Stomach (tissue), 9 donors: ENCODE measurements around the gene DHDH. TPM values are rescaled to one million over a fixed set of nuclear protein-coding genes. Genes with fewer than 3 reads are reported as not detected.
"Not testable (repeated sequence)": the region's sequence is repeated elsewhere in the genome, so short reads cannot be mapped to it uniquely, and the experiment has no call there.

Experiments
- DNase-seq, 2 donors: peaks; one replicate each; pipeline versions ENCODE4 v3.0.0 to v3.0.0-alpha.2; 2013 to 2019
- H3K27ac ChIP-seq, 5 donors: fragments of 200-600 bp in 4 of 5; sonication (generic) in 4 of 5; one replicate each; pipeline ENCODE4 v1.5.1; 2013 to 2019; ENCODE audit warnings: mild to moderate bottlenecking in 1 of 5, moderate library complexity in 1 of 5
- H3K27me3 ChIP-seq, 3 donors: fragments of 200-600 bp; sonication (generic); one replicate each; pipeline ENCODE4 v1.5.1; 2017 to 2019; ENCODE audit warnings: mixed run types in 1 of 3
- H3K36me3 ChIP-seq, 4 donors: fragments of 200-600 bp; sonication (generic); 1 replicate in 3 of 4; 2 replicates in 1 of 4; pipeline ENCODE4 v1.5.1; 2016 to 2019
- H3K4me1 ChIP-seq, 4 donors: fragments of 200-600 bp; sonication (generic); one replicate each; pipeline ENCODE4 v1.5.1; 2016 to 2019
- H3K4me3 ChIP-seq, 4 donors: fragments of 200-600 bp; sonication (generic) in 3 of 4; one replicate each; pipeline ENCODE4 v1.5.1; 2016 to 2019; ENCODE audit warnings: mild to moderate bottlenecking in 1 of 4
- H3K9me3 ChIP-seq, 4 donors: fragments of 200-600 bp; sonication (generic); one replicate each; pipeline ENCODE4 v1.5.1; 2016 to 2019
- CTCF ChIP-seq, 7 experiments: fragments of 450-650 bp in 4 of 7; fragments of 200-600 bp in 3 of 7; sonication (generic) in 3 of 7; IDR thresholded peaks; one replicate each; pipeline ENCODE4 v1.5.1; 2016 to 2019; ENCODE audit warnings: antibody characterized with exemption in 7 of 7, control low read depth in 2 of 7, mild to moderate bottlenecking in 1 of 7
- EP300 ChIP-seq: sonication (generic); formaldehyde crosslinking; IDR thresholded peaks from one replicate; pipeline ENCODE4 v1.6.1; 2017; ENCODE audit warnings: antibody characterized with exemption
- POLR2A ChIP-seq, 4 donors: fragments of 450-650 bp; IDR thresholded peaks; one replicate each; pipeline ENCODE4 v1.6.1; 2016; ENCODE audit warnings: antibody characterized with exemption in 4 of 4, control low read depth in 2 of 4, mild to moderate bottlenecking in 1 of 4, moderate library complexity in 1 of 4
- POLR2AphosphoS5 ChIP-seq, 3 donors: sonication (generic); formaldehyde crosslinking; IDR thresholded peaks; one replicate each; pipeline ENCODE4 v1.6.1; 2016; ENCODE audit warnings: antibody characterized with exemption in 3 of 3
- WGBS, 5 donors: extraction: QIAGEN DNeasy Blood & Tissue Kit in 3 of 5; methylation state at CpG; one replicate each; pipeline versions ENCODE4 v1.1.5 to v1.1.7; 2013 to 2018; 5-methylcytosine and 5-hydroxymethylcytosine counted together
- intact Hi-C: fragments of 100-400 bp; cut with DNase I; formaldehyde crosslinking; loops from one replicate; pipeline ENCODE4 v1.15.1; 2023; ENCODE audit warnings: low total_unique reads
- polyA plus RNA-seq, 3 donors: library from polyadenylated mRNA; stranded (reverse); fragments of 200-250 nt; gene quantifications; one replicate each; pipeline ENCODE4 v1.2.3, GENCODE V29; 2013
- total RNA-seq, 5 donors: library from RNA; depleted of rRNA; stranded (reverse); fragments of >200 nt; gene quantifications; one replicate each; pipeline versions ENCODE4 v1.1.0 to v1.2.3, GENCODE V29; 2014 to 2016
- donor health status: healthy with polysubstance abuse.
- donor health status: Bipolar disorder and iron deficiency.
- donor health status: healthy.

Gene DHDH
- total and polyA plus RNA-seq, 8 donors: 0.89 to 1.2 (median 0.93) TPM; not detected in 5

DNA sequence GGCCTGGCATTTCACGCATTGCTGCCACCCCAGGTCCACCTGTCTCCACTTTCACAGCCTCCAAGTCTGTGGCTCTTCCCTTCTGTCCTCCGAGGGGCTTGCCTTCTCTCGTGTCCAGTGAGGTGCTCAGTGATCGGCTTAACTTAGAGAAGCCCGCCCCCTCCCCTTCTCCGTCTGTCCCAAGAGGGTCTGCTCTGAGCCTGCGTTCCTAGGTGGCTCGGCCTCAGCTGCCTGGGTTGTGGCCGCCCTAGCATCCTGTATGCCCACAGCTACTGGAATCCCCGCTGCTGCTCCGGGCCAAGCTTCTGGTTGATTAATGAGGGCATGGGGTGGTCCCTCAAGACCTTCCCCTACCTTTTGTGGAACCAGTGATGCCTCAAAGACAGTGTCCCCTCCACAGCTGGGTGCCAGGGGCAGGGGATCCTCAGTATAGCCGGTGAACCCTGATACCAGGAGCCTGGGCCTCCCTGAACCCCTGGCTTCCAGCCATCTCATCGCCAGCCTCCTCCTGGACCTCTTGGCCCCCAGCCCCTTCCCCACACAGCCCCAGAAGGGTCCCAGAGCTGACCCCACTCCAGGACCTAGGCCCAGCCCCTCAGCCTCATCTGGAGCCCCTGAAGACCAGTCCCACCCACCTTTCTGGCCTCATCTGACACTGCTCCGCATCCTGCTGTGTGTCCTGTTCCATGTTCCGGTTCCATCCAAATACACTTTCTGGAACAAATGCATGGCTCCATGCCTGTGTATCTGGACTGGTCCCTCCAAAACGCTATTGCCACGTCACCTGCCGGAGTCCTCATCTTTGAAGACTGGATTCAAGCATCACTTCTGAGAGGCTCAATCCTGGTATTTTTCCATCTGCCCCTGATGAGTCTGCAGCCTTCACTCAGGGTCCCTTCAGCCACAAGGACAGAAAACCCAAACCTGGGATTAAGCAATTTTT lies 10.7 kb upstream of the DHDH start:
- no peak for DNase-seq
- peaks cover under 1 to 26% (median 8%) of the 10 kb centered on the region in 4 donors for H3K4me1 ChIP-seq
- intact Hi-C loops: no loop called here
- 87 to 92% (median 89%) methylated on average over 16 to 18 of the region's 18 CpGs for WGBS, 5 donors
- H3K27me3 ChIP-seq: no peaks in the 10 kb centered on the region
- H3K27ac ChIP-seq: no peak overlapping the region
- no peaks in the 10 kb centered on the region for H3K9me3 ChIP-seq
- H3K4me3 ChIP-seq: no peak overlapping the region
- no peak for TF ChIP-seq POLR2AphosphoS5 (IDR thresholded peaks at IDR 0.05)
- no peak for TF ChIP-seq CTCF (IDR thresholded peaks at IDR 0.05)
- no peak for TF ChIP-seq POLR2A (IDR thresholded peaks at IDR 0.05)
- TF ChIP-seq EP300: no peak
- H3K36me3 ChIP-seq: peaks cover 29 to 62% (median 58%) of the 10 kb centered on the region in 4 donors

GRCh38 chr19:48925240-48925843 lies 8.2 kb upstream of the DHDH start:
- Histone ChIP-seq H3K4me1 (peaks cover 3 to 36% (median 11%) of the 10 kb centered on the region in 4 donors), H3K27ac (peak overlapping the region in 3 of 5 donors; percentile 60 to 69 (median 67)), H3K36me3 (peaks cover 17 to 37% (median 34%) of the 10 kb centered on the region in 4 donors), H3K9me3 (no peaks in the 10 kb centered on the region), H3K4me3 (no peak overlapping the region), H3K27me3 (no peaks in the 10 kb centered on the region)
- no peak for DNase-seq
- WGBS, 5 donors: 56 to 74% (median 68%) methylated on average over 9 to 11 of the region's 11 CpGs
- intact Hi-C loops: no loop called here
- no peak for TF ChIP-seq POLR2A (IDR thresholded peaks at IDR 0.05)
- no peak for TF ChIP-seq EP300
- TF ChIP-seq POLR2AphosphoS5 (IDR thresholded peaks at IDR 0.05): no peak
- no peak for TF ChIP-seq CTCF (IDR thresholded peaks at IDR 0.05)

GRCh38 chr19:48925890-48926289 lies 7.6 kb upstream of the DHDH start:
- WGBS, 5 donors: 79 to 87% (median 85%) methylated on average over 8 of the region's 8 CpGs
- H3K9me3 ChIP-seq, H3K4me3 ChIP-seq, H3K27me3 ChIP-seq, DNase-seq, intact Hi-C loops: not testable (repeated sequence)
- H3K27ac ChIP-seq: peak overlapping the region in 4 of 5 donors; percentile 52 to 69 (median 64)
- H3K36me3 ChIP-seq: peaks cover 14 to 31% (median 29%) of the 10 kb centered on the region in 4 donors
- H3K4me1 ChIP-seq: peaks cover 3 to 36% (median 11%) of the 10 kb centered on the region in 4 donors

DNA sequence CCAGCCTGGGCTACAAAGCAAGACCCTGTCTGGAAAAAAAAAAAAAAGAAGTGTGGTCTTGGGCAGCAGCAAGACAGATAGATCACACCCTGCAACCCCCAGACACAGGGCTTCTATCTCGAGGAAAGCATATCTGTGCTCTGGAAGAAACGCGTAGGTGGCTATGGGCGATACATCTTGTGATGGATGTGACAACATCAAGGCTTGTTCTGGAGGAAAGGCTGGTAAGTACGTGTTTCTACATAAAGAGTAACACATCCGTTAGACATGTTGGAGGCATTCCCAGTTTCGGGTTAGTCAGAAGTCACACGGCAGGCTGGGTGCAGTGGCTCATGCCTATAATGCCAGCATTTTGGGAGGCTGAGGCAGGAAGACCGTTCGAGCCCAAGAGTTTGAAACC lies 6.6 kb upstream of the DHDH start:
- DNase-seq: peak; percentile 64 to 80

GRCh38 chr19:48927692-48928091 lies 5.8 kb upstream of the DHDH start:
- H3K4me3 ChIP-seq, intact Hi-C loops, DNase-seq, H3K9me3 ChIP-seq, H3K27me3 ChIP-seq: not testable (repeated sequence)
- 60 to 73% (median 65%) methylated on average over 17 of the region's 17 CpGs for WGBS, 5 donors
- Histone ChIP-seq H3K36me3 (peaks cover 2 to 13% (median 11%) of the 10 kb centered on the region in 4 donors), H3K27ac (peak overlapping the region in 4 of 5 donors; percentile 52 to 69 (median 64)), H3K4me1 (peaks cover 3 to 36% (median 12%) of the 10 kb centered on the region in 4 donors)

More for the DNA sequence above, 6.6 kb upstream of the DHDH start:
- TF ChIP-seq POLR2AphosphoS5 (IDR thresholded peaks at IDR 0.05): peak; percentile 51 to 89 (median 76)
- TF ChIP-seq POLR2A (IDR thresholded peaks at IDR 0.05): no peak
- no peak for TF ChIP-seq CTCF (IDR thresholded peaks at IDR 0.05)
- TF ChIP-seq EP300: no peak
- intact Hi-C loops: no loop called here
- H3K27ac ChIP-seq: peak overlapping the region; percentile 26 to 69 (median 60)
- peaks cover 3 to 36% (median 11%) of the 10 kb centered on the region in 4 donors for H3K4me1 ChIP-seq
- H3K4me3 ChIP-seq: no peak overlapping the region
- 6 to 19% (median 11%) methylated on average over 10 of the region's 10 CpGs for WGBS, 5 donors
- peaks cover 7 to 21% (median 18%) of the 10 kb centered on the region in 4 donors for H3K36me3 ChIP-seq
- no peaks in the 10 kb centered on the region for H3K27me3 ChIP-seq
- no peaks in the 10 kb centered on the region for H3K9me3 ChIP-seq
